GM23248 (cell line): ENCODE data around the gene MFF.
"Not testable (repeated sequence)": the region's sequence is repeated elsewhere in the genome, so short reads cannot be mapped to it uniquely, and the experiment has no call there.

ENCODE experiments used
- EZH2 ChIP-seq: fragments of 200-600 bp; sonication (generic); IDR thresholded peaks from 2 replicates; pipeline ENCODE4 v1.6.1; 2018; ENCODE audit warnings: antibody characterized with exemption, mild to moderate bottlenecking; ENCODE audit not compliant: insufficient read depth, poor library complexity, severe bottlenecking
- EZH2phosphoT487 ChIP-seq: fragments of 200-600 bp; sonication (generic); IDR thresholded peaks from 2 replicates; pipeline ENCODE4 v1.6.1; 2018; ENCODE audit warnings: antibody characterized with exemption, moderate library complexity, mild to moderate bottlenecking, low read depth; ENCODE audit not compliant: insufficient read depth

GRCh38 chr2:227364585-227365263, 39.7 kb downstream of the MFF start:
- not testable (repeated sequence) for TF ChIP-seq EZH2, EZH2phosphoT487
